Psoas muscle (tissue), 8 donors: ENCODE measurements around the gene KBTBD12. TPM values are rescaled to one million over a fixed set of nuclear protein-coding genes. Genes with fewer than 3 reads are reported as not detected.

Source experiments
- ATAC-seq, 4 donors: fragments of 200-7000 bp; cut with Tn5 transposase; one replicate each; pipeline ENCODE4 v1.9.1; 2020; ENCODE audit warnings: moderate library complexity in 3 of 4, mild to moderate bottlenecking in 2 of 4
- DNase-seq, 2 donors: peaks; one replicate each; pipeline ENCODE4 v3.0.0-alpha.2; 2020
- H3K27ac ChIP-seq: fragments of 200-600 bp; one replicate; pipeline ENCODE4 v1.8.0; 2022
- H3K27me3 ChIP-seq, 3 donors: fragments of 200-600 bp in 1 of 3; one replicate each; pipeline versions ENCODE4 v1.6.1 to v1.8.0; 2013 to 2022; ENCODE audit warnings: low read length in 2 of 3, mild to moderate bottlenecking in 2 of 3, moderate library complexity in 1 of 3; ENCODE audit not compliant: insufficient read depth in 3 of 3
- H3K36me3 ChIP-seq, 2 donors: fragments of 200-600 bp in 1 of 2; one replicate each; pipeline versions ENCODE4 v1.6.1 to v1.8.0; 2013 to 2022; ENCODE audit warnings: low read depth in 1 of 2, mild to moderate bottlenecking in 1 of 2, moderate library complexity in 1 of 2; ENCODE audit not compliant: insufficient read depth in 1 of 2
- H3K4me1 ChIP-seq: fragments of 200-600 bp; one replicate; pipeline ENCODE4 v1.8.0; 2022
- H3K4me3 ChIP-seq: fragments of 200-600 bp; one replicate; pipeline ENCODE4 v1.8.0; 2022; ENCODE audit warnings: mild to moderate bottlenecking
- H3K9me3 ChIP-seq: fragments of 200-600 bp; one replicate; pipeline ENCODE4 v1.8.0; 2022
- CTCF ChIP-seq: fragments of 200-600 bp; IDR thresholded peaks from one replicate; pipeline ENCODE4 v1.8.0; 2022; ENCODE audit warnings: antibody characterized with exemption
- WGBS, 3 donors: extraction: QIAGEN DNeasy Blood & Tissue Kit; methylation state at CpG; one replicate each; pipeline versions ENCODE4 v1.1.6 to v1.1.7; 2013; 5-methylcytosine and 5-hydroxymethylcytosine counted together
- intact Hi-C, 2 donors: fragments of 100-400 bp; cut with DNase I; formaldehyde crosslinking; loops; one replicate each; pipeline versions ENCODE4 v1.11.0 to v1.14.2; 2022
- polyA plus RNA-seq, 3 donors: library from polyadenylated mRNA; stranded (reverse); fragments of 200-250 nt; gene quantifications; one replicate each; pipeline ENCODE4 v1.2.3, GENCODE V29; 2013
- total RNA-seq, 4 donors: library from RNA; stranded (reverse); fragmentation: NEBNext Ultra II Directional in 2 of 4; extraction: Animal tissue kit (Norgen Biotek cat#: 25700) in 2 of 4; gene quantifications; one replicate each; pipeline versions ENCODE4 v1.2.1 to v1.2.4, GENCODE V29; 2021 to 2023
- donor health status: healthy with polysubstance abuse.
- donor health status: DM: no; HTN: no; CAD: no; lungs with moderate emphysema.
- donor health status: Bipolar disorder and iron deficiency.
- donor health status: healthy.
- donor health status: DM: yes; HTN: yes; CAD: no.
- donor health status: DM: no; HTN: no; CAD: no.
- donor health status: DM: no; HTN: no; CAD: no.
- donor health status: DM: yes; HTN: yes; CAD: no.

The KBTBD12 gene
- total and polyA plus RNA-seq, 7 donors: 2.1 to 47.5 (median 20.6) TPM

- no peak for ATAC-seq
These were observed 64.4 kb downstream of the KBTBD12 start for GRCh38 chr3:127979473-127979872.

GRCh38 chr3:127981097-127981496 is 66.1 kb downstream of the KBTBD12 start:
- Histone ChIP-seq H3K36me3 (peaks cover 0 to 24% of the 10 kb centered on the region in 2 donors), H3K9me3 (no peaks in the 10 kb centered on the region), H3K27ac (no peak overlapping the region), H3K4me1 (no peaks in the 10 kb centered on the region), H3K27me3 (no peaks in the 10 kb centered on the region), H3K4me3 (no peak overlapping the region)
- intact Hi-C loops: no loop called here
- ATAC-seq (no peak), DNase-seq (no peak)
- TF ChIP-seq CTCF: no peak

More at GRCh38 chr3:127979473-127979872, 64.4 kb downstream of the KBTBD12 start:
- DNase-seq: no peak
- intact Hi-C loops: no loop called here
- H3K27ac ChIP-seq: no peak overlapping the region
- no peak for TF ChIP-seq CTCF
- H3K4me3 ChIP-seq: no peak overlapping the region
- no peaks in the 10 kb centered on the region for H3K9me3 ChIP-seq
- H3K36me3 ChIP-seq: peaks cover 0 to 8% of the 10 kb centered on the region in 2 donors
- H3K4me1 ChIP-seq: no peaks in the 10 kb centered on the region
- no peaks in the 10 kb centered on the region for H3K27me3 ChIP-seq

GRCh38 chr3:127982155-127982554 is 67.1 kb downstream of the KBTBD12 start:
- intact Hi-C loops: no loop called here
- H3K27me3 ChIP-seq: no peaks in the 10 kb centered on the region
- 68 to 72% (median 70%) methylated on average over 3 of the region's 3 CpGs for WGBS, 3 donors
- no peaks in the 10 kb centered on the region for H3K4me1 ChIP-seq
- H3K36me3 ChIP-seq: peaks cover 0 to 24% of the 10 kb centered on the region in 2 donors
- H3K27ac ChIP-seq: no peak overlapping the region
- DNase-seq (no peak), ATAC-seq (no peak)
- no peak for TF ChIP-seq CTCF
- H3K9me3 ChIP-seq: no peaks in the 10 kb centered on the region
- no peak overlapping the region for H3K4me3 ChIP-seq

GRCh38 chr3:127984241-127984975 is 69.4 kb downstream of the KBTBD12 start:
- ATAC-seq: no peak
- no peak overlapping the region for H3K27ac ChIP-seq
- DNase-seq: no peak
- H3K36me3 ChIP-seq: peaks cover 0 to 24% of the 10 kb centered on the region in 2 donors
- TF ChIP-seq CTCF: no peak
- H3K4me1 ChIP-seq: no peaks in the 10 kb centered on the region
- intact Hi-C loops: no loop called here
- 74 to 88% (median 86%) methylated on average over 8 of the region's 8 CpGs for WGBS, 3 donors
- no peak overlapping the region for H3K4me3 ChIP-seq
- no peaks in the 10 kb centered on the region for H3K27me3 ChIP-seq
- no peaks in the 10 kb centered on the region for H3K9me3 ChIP-seq

- intact Hi-C loops: no loop called here
These were observed 70.2 kb downstream of the KBTBD12 start for GRCh38 chr3:127985216-127985615.

More at GRCh38 chr3:127985216-127985615, 70.2 kb downstream of the KBTBD12 start:
- H3K4me3 ChIP-seq: no peak overlapping the region
- no peak for TF ChIP-seq CTCF
- no peaks in the 10 kb centered on the region for H3K27me3 ChIP-seq
- no peak overlapping the region for H3K27ac ChIP-seq
- no peaks in the 10 kb centered on the region for H3K9me3 ChIP-seq
- ATAC-seq (no peak), DNase-seq (no peak)
- peaks cover 0 to 24% of the 10 kb centered on the region in 2 donors for H3K36me3 ChIP-seq
- WGBS, 3 donors: 84 to 93% (median 91%) methylated on average over 4 of the region's 4 CpGs
- H3K4me1 ChIP-seq: peaks cover 5% of the 10 kb centered on the region
